HEK293 (cell line): ENCODE results near the gene WDR89.

Experiments
- CTCF ChIA-PET: fragments of 350-600 bp; formaldehyde crosslinking; extraction: SDS; loops from one replicate; lab custom pipeline; 2021; ENCODE audit warnings: antibody characterized with exemption; lab: Yijun Ruan, JAX
- POLR2A ChIA-PET: fragments of 300-600 bp; formaldehyde crosslinking; extraction: SDS; loops from one replicate; lab custom pipeline; 2020; ENCODE audit warnings: antibody characterized with exemption, inconsistent platforms; lab: Yijun Ruan, JAX
- H3K27ac ChIP-seq: fragments of 200-500 bp; sonication (Bioruptor generic); 2 replicates; pipeline ENCODE4 v1.5.1; 2014; ENCODE audit warnings: low read depth, low read length, control low read depth, inconsistent platforms; ENCODE audit errors: extremely low read depth
- H3K36me3 ChIP-seq, 2 experiments: fragments of 200-500 bp in 1 of 2; sonication (Bioruptor generic) in 1 of 2; 1 replicate in 1 of 2; 2 replicates in 1 of 2; pipeline ENCODE4 v1.5.1; 2014 to 2017; ENCODE audit warnings: inconsistent platforms in 2 of 2, low read length in 2 of 2; ENCODE audit not compliant: control insufficient read depth in 2 of 2, insufficient read depth in 1 of 2
- H3K4me1 ChIP-seq: fragments of 200-500 bp; sonication (Bioruptor generic); 2 replicates; pipeline ENCODE4 v1.5.1; 2014; ENCODE audit warnings: mild to moderate bottlenecking, low read length, inconsistent platforms; ENCODE audit not compliant: control insufficient read depth, insufficient read depth
- H3K4me3 ChIP-seq: 2 replicates; pipeline ENCODE4 v1.5.1; 2011; ENCODE audit warnings: low read depth, mild to moderate bottlenecking, control low read depth, low read length, moderate library complexity
- H3K9me3 ChIP-seq: fragments of 200-500 bp; sonication (Bioruptor generic); 2 replicates; pipeline ENCODE4 v1.5.1; 2014; ENCODE audit warnings: low read depth, low read length, inconsistent platforms; ENCODE audit not compliant: control insufficient read depth, insufficient read depth
- SCRT1 ChIP-seq: fragments of 450-650 bp; formaldehyde crosslinking; IDR thresholded peaks from 2 replicates; pipeline ENCODE4 v1.5.1; 2016; ENCODE audit warnings: missing biosample characterization, missing genetic modification characterization, borderline replicate concordance
- ZBTB17 ChIP-seq: fragments of 450-650 bp; formaldehyde crosslinking; IDR thresholded peaks from 2 replicates; pipeline ENCODE4 v1.5.1; 2016; ENCODE audit warnings: missing biosample characterization, missing genetic modification characterization
- ZBTB20 ChIP-seq: fragments of 450-650 bp; formaldehyde crosslinking; IDR thresholded peaks from 2 replicates; pipeline ENCODE4 v1.5.1; 2016; ENCODE audit warnings: missing biosample characterization, missing genetic modification characterization
- ZNF184 ChIP-seq: fragments of 450-650 bp; IDR thresholded peaks from 2 replicates; pipeline ENCODE4 v1.5.1; 2018; ENCODE audit warnings: missing biosample characterization, mild to moderate bottlenecking, missing genetic modification characterization
- ZNF202 ChIP-seq: fragments of 450-650 bp; formaldehyde crosslinking; IDR thresholded peaks from 2 replicates; pipeline ENCODE4 v1.5.1; 2016; ENCODE audit warnings: missing biosample characterization, missing genetic modification characterization, borderline replicate concordance
- ZNF530 ChIP-seq: fragments of 450-650 bp; formaldehyde crosslinking; IDR thresholded peaks from 2 replicates; pipeline ENCODE4 v1.5.1; 2016; ENCODE audit warnings: low read depth, missing biosample characterization, missing genetic modification characterization
- ZNF544 ChIP-seq: fragments of 450-650 bp; formaldehyde crosslinking; IDR thresholded peaks from 2 replicates; pipeline ENCODE4 v1.5.0; 2017; ENCODE audit warnings: missing biosample characterization, missing genetic modification characterization
- ZNF548 ChIP-seq: fragments of 450-650 bp; formaldehyde crosslinking; IDR thresholded peaks from 2 replicates; pipeline ENCODE4 v1.5.1; 2016; ENCODE audit warnings: missing biosample characterization, missing genetic modification characterization
- ZNF561 ChIP-seq: fragments of 450-650 bp; IDR thresholded peaks from 2 replicates; pipeline ENCODE4 v1.5.1; 2018; ENCODE audit warnings: missing biosample characterization, missing genetic modification characterization, borderline replicate concordance
- ZNF677 ChIP-seq: fragments of 450-650 bp; IDR thresholded peaks from 2 replicates; pipeline ENCODE4 v1.5.0; 2018; ENCODE audit warnings: missing biosample characterization, mild to moderate bottlenecking, missing genetic modification characterization, moderate library complexity
- ZNF707 ChIP-seq: fragments of 450-650 bp; formaldehyde crosslinking; IDR thresholded peaks from 2 replicates; pipeline ENCODE4 v1.5.1; 2016; ENCODE audit warnings: missing biosample characterization, missing genetic modification characterization
- ZNF768 ChIP-seq: fragments of 450-650 bp; formaldehyde crosslinking; IDR thresholded peaks from 2 replicates; pipeline ENCODE4 v1.5.1; 2018; ENCODE audit warnings: missing biosample characterization, mild to moderate bottlenecking, missing genetic modification characterization
- ZNF791 ChIP-seq: fragments of 450-650 bp; formaldehyde crosslinking; IDR thresholded peaks from 2 replicates; pipeline ENCODE4 v1.5.1; 2016; ENCODE audit warnings: missing biosample characterization, missing genetic modification characterization
- TF ChIP-seq, protein P1 (sequence below): fragments of 450-650 bp; formaldehyde crosslinking; IDR thresholded peaks from 2 replicates; pipeline ENCODE4 v1.5.1; 2016; ENCODE audit warnings: missing biosample characterization, missing genetic modification characterization, borderline replicate concordance
- TF ChIP-seq, protein P2 (sequence below): fragments of 450-650 bp; formaldehyde crosslinking; IDR thresholded peaks from 2 replicates; pipeline ENCODE4; 2016; ENCODE audit warnings: missing biosample characterization, missing genetic modification characterization
- TF ChIP-seq, protein P3 (sequence below): fragments of 450-650 bp; formaldehyde crosslinking; IDR thresholded peaks from 2 replicates; pipeline ENCODE4 v1.5.1; 2017; ENCODE audit warnings: missing biosample characterization, missing genetic modification characterization
- TF ChIP-seq, protein P4 (sequence below): fragments of 450-650 bp; formaldehyde crosslinking; IDR thresholded peaks from 2 replicates; pipeline ENCODE4 v1.5.1; 2017; ENCODE audit warnings: missing biosample characterization, mild to moderate bottlenecking, missing genetic modification characterization, moderate library complexity

The WDR89 gene

DNA sequence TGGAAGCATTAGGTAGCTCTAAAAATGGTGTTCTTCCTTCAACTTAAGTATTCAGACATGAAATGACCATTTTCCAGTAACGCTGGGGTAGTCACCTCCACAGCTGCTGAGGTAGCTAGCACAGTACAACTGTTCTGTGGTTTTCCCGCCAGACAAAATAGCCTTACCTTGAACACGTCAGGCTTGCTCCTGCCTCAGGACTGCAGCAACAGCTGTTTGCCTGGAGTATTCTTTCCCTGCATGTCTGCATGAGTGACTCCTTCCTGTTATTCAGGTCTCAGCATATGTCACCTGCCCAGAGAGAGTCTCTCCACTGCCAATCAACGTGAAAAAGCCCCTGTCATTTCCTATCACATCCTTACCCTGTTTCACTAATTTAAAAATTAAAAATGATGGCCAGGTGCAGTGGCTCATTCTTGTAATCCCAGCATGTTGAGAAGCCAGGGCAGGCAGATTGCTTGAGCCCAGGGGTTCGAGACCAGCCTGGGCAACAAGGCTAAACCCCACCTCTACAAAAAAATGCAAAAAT is 37.9 kb downstream of the WDR89 start:
- no peaks in the 10 kb centered on the region for H3K9me3 ChIP-seq
- ChIA-PET CTCF (interaction anchor here (0.8 kb wide), 1 partner anchor 40 kb away, joined by 3 read pairs; no protein-coding TSS in a partner anchor), POLR2A (no interaction called here)
- peaks cover 3 to 20% of the 10 kb centered on the region in 2 experiments; a peak in 2 of 3 replicates for H3K36me3 ChIP-seq
- no peak overlapping the region for H3K27ac ChIP-seq
- TF ChIP-seq ZNF791 (tag by site-specific recombination): no peak
- TF ChIP-seq ZNF677 (tag by site-specific recombination): no peak
- TF ChIP-seq, protein P1, sequence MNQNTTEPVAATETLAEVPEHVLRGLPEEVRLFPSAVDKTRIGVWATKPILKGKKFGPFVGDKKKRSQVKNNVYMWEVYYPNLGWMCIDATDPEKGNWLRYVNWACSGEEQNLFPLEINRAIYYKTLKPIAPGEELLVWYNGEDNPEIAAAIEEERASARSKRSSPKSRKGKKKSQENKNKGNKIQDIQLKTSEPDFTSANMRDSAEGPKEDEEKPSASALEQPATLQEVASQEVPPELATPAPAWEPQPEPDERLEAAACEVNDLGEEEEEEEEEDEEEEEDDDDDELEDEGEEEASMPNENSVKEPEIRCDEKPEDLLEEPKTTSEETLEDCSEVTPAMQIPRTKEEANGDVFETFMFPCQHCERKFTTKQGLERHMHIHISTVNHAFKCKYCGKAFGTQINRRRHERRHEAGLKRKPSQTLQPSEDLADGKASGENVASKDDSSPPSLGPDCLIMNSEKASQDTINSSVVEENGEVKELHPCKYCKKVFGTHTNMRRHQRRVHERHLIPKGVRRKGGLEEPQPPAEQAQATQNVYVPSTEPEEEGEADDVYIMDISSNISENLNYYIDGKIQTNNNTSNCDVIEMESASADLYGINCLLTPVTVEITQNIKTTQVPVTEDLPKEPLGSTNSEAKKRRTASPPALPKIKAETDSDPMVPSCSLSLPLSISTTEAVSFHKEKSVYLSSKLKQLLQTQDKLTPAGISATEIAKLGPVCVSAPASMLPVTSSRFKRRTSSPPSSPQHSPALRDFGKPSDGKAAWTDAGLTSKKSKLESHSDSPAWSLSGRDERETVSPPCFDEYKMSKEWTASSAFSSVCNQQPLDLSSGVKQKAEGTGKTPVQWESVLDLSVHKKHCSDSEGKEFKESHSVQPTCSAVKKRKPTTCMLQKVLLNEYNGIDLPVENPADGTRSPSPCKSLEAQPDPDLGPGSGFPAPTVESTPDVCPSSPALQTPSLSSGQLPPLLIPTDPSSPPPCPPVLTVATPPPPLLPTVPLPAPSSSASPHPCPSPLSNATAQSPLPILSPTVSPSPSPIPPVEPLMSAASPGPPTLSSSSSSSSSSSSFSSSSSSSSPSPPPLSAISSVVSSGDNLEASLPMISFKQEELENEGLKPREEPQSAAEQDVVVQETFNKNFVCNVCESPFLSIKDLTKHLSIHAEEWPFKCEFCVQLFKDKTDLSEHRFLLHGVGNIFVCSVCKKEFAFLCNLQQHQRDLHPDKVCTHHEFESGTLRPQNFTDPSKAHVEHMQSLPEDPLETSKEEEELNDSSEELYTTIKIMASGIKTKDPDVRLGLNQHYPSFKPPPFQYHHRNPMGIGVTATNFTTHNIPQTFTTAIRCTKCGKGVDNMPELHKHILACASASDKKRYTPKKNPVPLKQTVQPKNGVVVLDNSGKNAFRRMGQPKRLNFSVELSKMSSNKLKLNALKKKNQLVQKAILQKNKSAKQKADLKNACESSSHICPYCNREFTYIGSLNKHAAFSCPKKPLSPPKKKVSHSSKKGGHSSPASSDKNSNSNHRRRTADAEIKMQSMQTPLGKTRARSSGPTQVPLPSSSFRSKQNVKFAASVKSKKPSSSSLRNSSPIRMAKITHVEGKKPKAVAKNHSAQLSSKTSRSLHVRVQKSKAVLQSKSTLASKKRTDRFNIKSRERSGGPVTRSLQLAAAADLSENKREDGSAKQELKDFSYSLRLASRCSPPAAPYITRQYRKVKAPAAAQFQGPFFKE: no peak
- no peak for TF ChIP-seq ZNF768 (tag by site-specific recombination)
- no peaks in the 10 kb centered on the region for H3K4me1 ChIP-seq
- H3K4me3 ChIP-seq: no peak overlapping the region

DNA sequence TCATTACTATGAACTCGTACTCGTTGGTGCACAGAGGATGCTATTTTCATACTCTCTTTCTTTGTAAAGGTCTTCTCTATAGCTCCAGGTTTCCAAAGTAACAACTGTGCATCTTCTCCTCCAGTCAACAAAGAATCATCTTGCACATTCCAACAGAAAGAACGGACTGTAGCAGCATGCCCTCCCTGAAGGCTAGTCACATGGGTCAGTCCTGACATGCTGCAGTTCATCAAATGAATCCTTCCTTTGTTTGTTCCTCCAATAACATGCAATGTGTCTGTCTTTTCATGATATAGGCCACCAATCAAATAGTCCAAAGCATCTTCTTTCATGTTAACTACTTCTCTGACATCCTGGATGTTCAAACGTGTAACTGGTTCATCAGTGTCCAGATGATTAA is 42.9 kb downstream of the WDR89 start:
- Histone ChIP-seq H3K4me1 (no peaks in the 10 kb centered on the region), H3K4me3 (no peak overlapping the region), H3K9me3 (no peaks in the 10 kb centered on the region; the same call in 1 of the 2 replicates), H3K36me3 (peaks cover 7 to 28% of the 10 kb centered on the region in 2 experiments), H3K27ac (no peak overlapping the region)
- POLR2A ChIA-PET: no interaction called here
- CTCF ChIA-PET: no interaction called here
- no peak for TF ChIP-seq ZNF791 (tag by site-specific recombination)
- TF ChIP-seq SCRT1 (tag by site-specific recombination): no peak
- TF ChIP-seq, protein P2, sequence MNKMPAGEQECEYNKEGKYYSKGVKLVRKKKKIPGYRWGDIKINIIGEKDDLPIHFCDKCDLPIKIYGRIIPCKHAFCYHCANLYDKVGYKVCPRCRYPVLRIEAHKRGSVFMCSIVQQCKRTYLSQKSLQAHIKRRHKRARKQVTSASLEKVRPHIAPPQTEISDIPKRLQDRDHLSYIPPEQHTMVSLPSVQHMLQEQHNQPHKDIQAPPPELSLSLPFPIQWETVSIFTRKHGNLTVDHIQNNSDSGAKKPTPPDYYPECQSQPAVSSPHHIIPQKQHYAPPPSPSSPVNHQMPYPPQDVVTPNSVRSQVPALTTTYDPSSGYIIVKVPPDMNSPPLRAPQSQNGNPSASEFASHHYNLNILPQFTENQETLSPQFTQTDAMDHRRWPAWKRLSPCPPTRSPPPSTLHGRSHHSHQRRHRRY: no peak

DNA sequence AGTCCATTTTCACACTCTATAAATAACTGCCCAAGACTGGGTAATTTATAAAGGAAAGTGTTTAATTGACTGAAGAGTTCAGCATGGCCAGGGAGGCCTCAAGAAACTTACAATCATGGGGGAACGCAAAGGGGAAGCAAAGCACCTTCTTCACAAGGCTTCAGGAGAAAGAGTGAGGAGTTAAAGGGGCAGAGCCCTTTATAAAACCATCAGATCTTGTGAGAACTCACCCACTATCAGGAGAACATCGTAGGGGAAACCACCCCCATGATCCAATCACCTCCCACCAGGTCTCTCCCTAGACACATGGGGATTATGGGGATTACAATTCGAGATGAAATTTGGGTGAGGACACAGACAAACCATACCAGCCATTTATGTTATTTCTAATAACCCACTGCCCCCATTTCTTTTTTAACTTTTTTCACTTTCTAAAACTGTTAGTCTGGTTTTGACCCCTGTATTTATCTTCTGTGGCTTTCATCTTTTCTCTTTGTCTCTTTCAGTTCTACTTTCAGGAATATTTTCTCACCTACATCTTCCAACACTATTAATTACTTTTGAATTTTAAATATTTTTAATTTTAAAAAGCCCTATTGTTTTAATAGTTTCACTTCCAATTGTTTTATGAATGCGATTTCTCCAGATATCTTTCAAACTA is 44.5 kb downstream of the WDR89 start:
- ChIA-PET CTCF (no interaction called here), POLR2A (no interaction called here)
- no peaks in the 10 kb centered on the region; the same call in 1 of the 2 replicates for H3K9me3 ChIP-seq
- no peaks in the 10 kb centered on the region for H3K4me1 ChIP-seq
- no peak overlapping the region for H3K4me3 ChIP-seq
- H3K36me3 ChIP-seq: peaks cover 7 to 23% of the 10 kb centered on the region in 2 experiments
- H3K27ac ChIP-seq: no peak overlapping the region
- TF ChIP-seq, protein P3, sequence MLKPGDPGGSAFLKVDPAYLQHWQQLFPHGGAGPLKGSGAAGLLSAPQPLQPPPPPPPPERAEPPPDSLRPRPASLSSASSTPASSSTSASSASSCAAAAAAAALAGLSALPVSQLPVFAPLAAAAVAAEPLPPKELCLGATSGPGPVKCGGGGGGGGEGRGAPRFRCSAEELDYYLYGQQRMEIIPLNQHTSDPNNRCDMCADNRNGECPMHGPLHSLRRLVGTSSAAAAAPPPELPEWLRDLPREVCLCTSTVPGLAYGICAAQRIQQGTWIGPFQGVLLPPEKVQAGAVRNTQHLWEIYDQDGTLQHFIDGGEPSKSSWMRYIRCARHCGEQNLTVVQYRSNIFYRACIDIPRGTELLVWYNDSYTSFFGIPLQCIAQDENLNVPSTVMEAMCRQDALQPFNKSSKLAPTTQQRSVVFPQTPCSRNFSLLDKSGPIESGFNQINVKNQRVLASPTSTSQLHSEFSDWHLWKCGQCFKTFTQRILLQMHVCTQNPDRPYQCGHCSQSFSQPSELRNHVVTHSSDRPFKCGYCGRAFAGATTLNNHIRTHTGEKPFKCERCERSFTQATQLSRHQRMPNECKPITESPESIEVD (tag by site-specific recombination): no peak
- TF ChIP-seq ZBTB17 (tag by site-specific recombination): no peak
- TF ChIP-seq ZNF561 (tag by site-specific recombination): no peak
- TF ChIP-seq ZNF530 (tag by site-specific recombination): no peak
- no peak for TF ChIP-seq ZNF548 (tag by site-specific recombination)
- TF ChIP-seq ZNF202: no peak
- TF ChIP-seq ZNF707: no peak
- no peak for TF ChIP-seq ZNF544 (tag by site-specific recombination)
- TF ChIP-seq ZBTB20 (tag by site-specific recombination): no peak
- TF ChIP-seq ZNF184 (tag by site-specific recombination): no peak
- TF ChIP-seq, protein P4, sequence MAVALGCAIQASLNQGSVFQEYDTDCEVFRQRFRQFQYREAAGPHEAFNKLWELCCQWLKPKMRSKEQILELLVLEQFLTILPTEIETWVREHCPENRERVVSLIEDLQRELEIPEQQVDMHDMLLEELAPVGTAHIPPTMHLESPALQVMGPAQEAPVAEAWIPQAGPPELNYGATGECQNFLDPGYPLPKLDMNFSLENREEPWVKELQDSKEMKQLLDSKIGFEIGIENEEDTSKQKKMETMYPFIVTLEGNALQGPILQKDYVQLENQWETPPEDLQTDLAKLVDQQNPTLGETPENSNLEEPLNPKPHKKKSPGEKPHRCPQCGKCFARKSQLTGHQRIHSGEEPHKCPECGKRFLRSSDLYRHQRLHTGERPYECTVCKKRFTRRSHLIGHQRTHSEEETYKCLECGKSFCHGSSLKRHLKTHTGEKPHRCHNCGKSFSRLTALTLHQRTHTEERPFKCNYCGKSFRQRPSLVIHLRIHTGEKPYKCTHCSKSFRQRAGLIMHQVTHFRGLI: no peak
